HepG2 (cell line): ENCODE measurements around the gene CPNE1. TPM values are rescaled to one million over a fixed set of nuclear protein-coding genes. Genes with fewer than 3 reads are reported as not detected.

ENCODE experiments used
- AGO1 ChIP-seq: fragments of 200-400 bp; formaldehyde crosslinking; IDR thresholded peaks from 2 replicates; pipeline ENCODE4 v1.6.1; 2017; ENCODE audit warnings: mild to moderate bottlenecking, low read depth, low read length, moderate library complexity; ENCODE audit not compliant: poor library complexity, severe bottlenecking
- BATF2 ChIP-seq: sonication (generic); formaldehyde crosslinking; IDR thresholded peaks from 2 replicates; pipeline ENCODE4 v1.8.0; 2022; ENCODE audit warnings: mild to moderate bottlenecking, missing genetic modification reagents, moderate library complexity
- CAMTA2 ChIP-seq: sonication (generic); formaldehyde crosslinking; IDR thresholded peaks from 2 replicates; pipeline ENCODE4 v1.4.0; 2020; ENCODE audit warnings: mild to moderate bottlenecking, missing genetic modification reagents, borderline replicate concordance
- CBX2 ChIP-seq, 2 experiments: fragments of 200-600 bp in 1 of 2; sonication (generic); formaldehyde crosslinking in 1 of 2; IDR thresholded peaks; 2 replicates each; pipeline versions ENCODE4 v1.7.0 to v1.8.1; 2018 to 2022; ENCODE audit warnings: low read depth in 2 of 2, low read length in 1 of 2, mild to moderate bottlenecking in 1 of 2, missing genetic modification reagents in 1 of 2
- CENPT ChIP-seq: sonication (generic); formaldehyde crosslinking; IDR thresholded peaks from 2 replicates; pipeline ENCODE4 v1.8.0; 2022; ENCODE audit warnings: low read depth, mild to moderate bottlenecking, moderate library complexity, missing genetic modification reagents
- ESRRA ChIP-seq: sonication (generic); formaldehyde crosslinking; IDR thresholded peaks from 2 replicates; pipeline ENCODE4 v1.5.1; 2020; ENCODE audit warnings: mild to moderate bottlenecking, low read depth, missing genetic modification reagents
- FOXJ3 ChIP-seq: sonication (generic); formaldehyde crosslinking; IDR thresholded peaks from 2 replicates; pipeline ENCODE4 v1.4.0; 2020; ENCODE audit warnings: missing genetic modification reagents, mild to moderate bottlenecking, borderline replicate concordance
- FOXO1 ChIP-seq: sonication (generic); formaldehyde crosslinking; IDR thresholded peaks from 2 replicates; pipeline ENCODE4 v1.4.0; 2020; ENCODE audit warnings: missing genetic modification reagents
- HDAC6 ChIP-seq: fragments of 200-600 bp; sonication (generic); IDR thresholded peaks from 2 replicates; pipeline ENCODE4 v1.7.0; 2017; ENCODE audit warnings: mild to moderate bottlenecking, antibody characterized with exemption, low read length, low read depth
- IRF1 ChIP-seq: sonication (generic); formaldehyde crosslinking; IDR thresholded peaks from 2 replicates; pipeline ENCODE4 v1.4.0; 2020; ENCODE audit warnings: low read depth, mild to moderate bottlenecking, missing genetic modification reagents
- ISX ChIP-seq: sonication (generic); formaldehyde crosslinking; conservative IDR thresholded peaks from 2 replicates; pipeline ENCODE4 v1.5.0; 2020; ENCODE audit warnings: missing genetic modification reagents
- KLF6 ChIP-seq: IDR thresholded peaks from 2 replicates; pipeline ENCODE4 v1.8.0; 2016; ENCODE audit warnings: missing biosample characterization, missing genetic modification reagents
- MLLT10 ChIP-seq: sonication (generic); formaldehyde crosslinking; IDR thresholded peaks from 2 replicates; pipeline ENCODE4 v1.4.0; 2020; ENCODE audit warnings: missing genetic modification reagents
- MYNN ChIP-seq: sonication (generic); formaldehyde crosslinking; IDR thresholded peaks from 2 replicates; pipeline ENCODE4 v1.4.0; 2020; ENCODE audit warnings: mild to moderate bottlenecking, low read depth, missing genetic modification reagents
- NFIC ChIP-seq: IDR thresholded peaks from 2 replicates; pipeline ENCODE4 v1.6.1; 2012; ENCODE audit warnings: mild to moderate bottlenecking, low read length, inconsistent platforms
- NFYC ChIP-seq: IDR thresholded peaks from 2 replicates; pipeline ENCODE4 v1.6.1; 2016; ENCODE audit warnings: missing genetic modification reagents, missing compliant biosample characterization
- SMC3 ChIP-seq: IDR thresholded peaks from 2 replicates; pipeline ENCODE4 v1.6.1; 2011; ENCODE audit warnings: low read length, improper control_type of control experiment
- SSRP1 ChIP-seq: IDR thresholded peaks from 2 replicates; pipeline ENCODE4 v1.6.1; 2016; ENCODE audit warnings: control low read depth
- ZBTB38 ChIP-seq: sonication (generic); formaldehyde crosslinking; IDR thresholded peaks from 2 replicates; pipeline ENCODE4 v1.5.1; 2020; ENCODE audit warnings: mild to moderate bottlenecking, missing genetic modification reagents
- ZFAT ChIP-seq: sonication (generic); formaldehyde crosslinking; conservative IDR thresholded peaks from 2 replicates; pipeline ENCODE4 v1.8.1; 2023; ENCODE audit warnings: missing genetic modification reagents, inconsistent platforms
- ZNF326 ChIP-seq: sonication (generic); formaldehyde crosslinking; IDR thresholded peaks from 2 replicates; pipeline ENCODE4 v1.4.0; 2020; ENCODE audit warnings: missing genetic modification reagents, borderline replicate concordance
- ZNF343 ChIP-seq: sonication (generic); formaldehyde crosslinking; IDR thresholded peaks from 2 replicates; pipeline ENCODE4 v1.4.0; 2020; ENCODE audit warnings: mild to moderate bottlenecking, missing genetic modification reagents
- ZNF878 ChIP-seq: sonication (generic); formaldehyde crosslinking; IDR thresholded peaks from 2 replicates; pipeline ENCODE4 v1.8.1; 2023; ENCODE audit warnings: mild to moderate bottlenecking, missing genetic modification reagents, moderate library complexity
- ZNF879 ChIP-seq: sonication (generic); formaldehyde crosslinking; IDR thresholded peaks from 2 replicates; pipeline ENCODE4 v1.8.1; 2023; ENCODE audit warnings: missing genetic modification reagents
- polyA plus RNA-seq, 8 experiments: library from polyadenylated mRNA; depleted of rRNA in 3 of 8; stranded (reverse) in 7 of 8; unstranded in 1 of 8; fragments of >200 nt; fragmentation: Illumina TruSeq in 4 of 8; extraction: Trizol in 4 of 8; gene quantifications; 2 replicates each; pipeline versions ENCODE4 v1.2.1 to v1.2.3, GENCODE V29; 2011 to 2016; ENCODE audit warnings: low read depth in 4 of 8, missing spikeins in 1 of 8, mixed read lengths in 1 of 8; ENCODE audit not compliant: insufficient read depth in 1 of 8
- total RNA-seq, 5 experiments: library from RNA; depleted of rRNA; stranded (reverse); fragments of >200 nt; fragmentation: Illumina TruSeq; extraction: Trizol; gene quantifications; 2 replicates each; pipeline ENCODE4 v1.2.3, GENCODE V29; 2016; ENCODE audit warnings: low read depth in 1 of 5
- TF ChIP-seq, protein P1 (sequence below): sonication (generic); formaldehyde crosslinking; conservative IDR thresholded peaks from 2 replicates; pipeline ENCODE4 v1.5.0; 2020; ENCODE audit warnings: missing genetic modification reagents
- TF ChIP-seq, protein P2 (sequence below): sonication (generic); formaldehyde crosslinking; IDR thresholded peaks from 2 replicates; pipeline ENCODE4 v1.5.0; 2020; ENCODE audit warnings: missing genetic modification reagents

CPNE1 gene
- total and polyA plus RNA-seq, 2 of the 13 experiments (the other 11 are each of a cell fraction or from before 2014, with no cell fraction given) = 408 to 431 TPM

GRCh38 chr20:35702051-35702823 lies 37.5 kb upstream of the CPNE1 start (continued):
- TF ChIP-seq HDAC6 (0 out of 2 replicates have a peak, but pooled peaks have one; percentile 43), SSRP1 (CRISPR knock-in tag) (peak; percentile 96), CAMTA2 (CRISPR knock-in tag) (no peak), KLF6 (CRISPR knock-in tag) (0 out of 2 replicates have a peak, but pooled peaks have one; percentile 5), ISX (CRISPR knock-in tag) (0 out of 2 replicates have a peak, but pooled peaks have one; percentile 20), MLLT10 (CRISPR knock-in tag) (no peak), ZNF878 (CRISPR knock-in tag) (0 out of 2 replicates have a peak, but pooled peaks have one; percentile 65), ZNF343 (CRISPR knock-in tag) (no peak), AGO1 (peak; percentile 10), ZNF326 (CRISPR knock-in tag) (no peak), CBX2 (IDR thresholded peaks at IDR 0.05; ENCODE audit: low read depth, low read length) (no peak), CBX2 (CRISPR knock-in tag; IDR thresholded peaks at IDR 0.05; ENCODE audit: low read depth) (no peak), SMC3 (no peak; the same call in 1 of the 2 replicates), MYNN (CRISPR knock-in tag) (no peak), NFYC (CRISPR knock-in tag) (no peak), IRF1 (no peak), CENPT (no peak), ZBTB38 (CRISPR knock-in tag) (0 out of 2 replicates have a peak, but pooled peaks have one; percentile 36), ZNF879 (CRISPR knock-in tag) (no peak), FOXO1 (peak; percentile 54; the same call in 1 of the 2 replicates), FOXJ3 (CRISPR knock-in tag) (peak; percentile 43; the same call in 1 of the 2 replicates), BATF2 (CRISPR knock-in tag) (no peak), ZFAT (no peak), ESRRA (no peak), NFIC (peak; percentile 56)
- TF ChIP-seq, protein P1, sequence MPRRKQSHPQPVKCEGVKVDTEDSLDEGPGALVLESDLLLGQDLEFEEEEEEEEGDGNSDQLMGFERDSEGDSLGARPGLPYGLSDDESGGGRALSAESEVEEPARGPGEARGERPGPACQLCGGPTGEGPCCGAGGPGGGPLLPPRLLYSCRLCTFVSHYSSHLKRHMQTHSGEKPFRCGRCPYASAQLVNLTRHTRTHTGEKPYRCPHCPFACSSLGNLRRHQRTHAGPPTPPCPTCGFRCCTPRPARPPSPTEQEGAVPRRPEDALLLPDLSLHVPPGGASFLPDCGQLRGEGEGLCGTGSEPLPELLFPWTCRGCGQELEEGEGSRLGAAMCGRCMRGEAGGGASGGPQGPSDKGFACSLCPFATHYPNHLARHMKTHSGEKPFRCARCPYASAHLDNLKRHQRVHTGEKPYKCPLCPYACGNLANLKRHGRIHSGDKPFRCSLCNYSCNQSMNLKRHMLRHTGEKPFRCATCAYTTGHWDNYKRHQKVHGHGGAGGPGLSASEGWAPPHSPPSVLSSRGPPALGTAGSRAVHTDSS (CRISPR knock-in tag) = no peak
- TF ChIP-seq, protein P2, sequence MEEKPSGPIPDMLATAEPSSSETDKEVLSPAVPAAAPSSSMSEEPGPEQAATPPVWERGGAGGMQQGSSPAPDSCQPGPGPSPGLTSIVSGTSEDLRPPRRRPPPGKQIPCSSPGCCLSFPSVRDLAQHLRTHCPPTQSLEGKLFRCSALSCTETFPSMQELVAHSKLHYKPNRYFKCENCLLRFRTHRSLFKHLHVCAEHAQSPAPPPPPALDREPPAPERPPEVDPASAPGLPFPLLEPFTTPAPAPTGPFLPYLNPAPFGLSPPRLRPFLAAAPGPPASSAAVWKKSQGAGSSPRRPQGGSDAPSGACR (CRISPR knock-in tag) = no peak
